ENCODE results near the gene FUT3. TPM values are rescaled to one million over a fixed set of nuclear protein-coding genes. Genes with fewer than 3 reads are reported as not detected.

Gene FUT3
- total and polyA plus RNA-seq, 2 of the 4 experiments (the other 2 are of a cell fraction), result not detected

- in situ Hi-C loops (cut with MboI; ENCODE audit: low sequenced_read_pairs), result no loop called here
- H3K27me3 ChIP-seq (ENCODE audit: control insufficient read depth, insufficient read depth, low read length), result peaks cover 3% of the 10 kb centered on the region; the same call in 1 of the 2 replicates
- ChIA-PET CTCF (no interaction called here), POLR2A (ENCODE audit: unreplicated experiment) (no interaction called here)
- dilution Hi-C loops (cut with HindIII; ENCODE audit: low sequenced_read_pairs, unreplicated experiment), result no loop called here
- no peak overlapping the region for H3K4ac ChIP-seq (ENCODE audit: low read depth, low read length)
- H2BK20ac ChIP-seq (ENCODE audit: low read depth, low read length), result no peak overlapping the region
- H2AFZ ChIP-seq (replicated peaks; ENCODE audit: low read length, poor library complexity), result no peak overlapping the region
- intact Hi-C loops (cut with micrococcal nuclease), result no loop called here
- H2BK15ac ChIP-seq (ENCODE audit: low read depth, low read length), result no peak overlapping the region
- 78% methylated on average over 10 of the region's 22 CpGs; no CpG with 5 or more reads in 1 of the 2 experiments for WGBS, 2 experiments (ENCODE audit: extremely low coverage in 2 of 2, insufficient read length in 1 of 2)
- peaks cover 9% of the 10 kb centered on the region for H3K4me1 ChIP-seq (ENCODE audit: control insufficient read depth, insufficient read depth, low read length)
- no peak overlapping the region for H4K91ac ChIP-seq (ENCODE audit: insufficient read depth, low read depth, low read length)
- no peaks in the 10 kb centered on the region for H3K36me3 ChIP-seq (ENCODE audit: control insufficient read depth, insufficient read depth, low read length)
- no peaks in the 10 kb centered on the region for H4K20me1 ChIP-seq (ENCODE audit: insufficient read depth, low read length)
- no peak for TF ChIP-seq RCOR1 (IDR thresholded peaks at IDR 0.05; ENCODE audit: insufficient replicate concordance, low read length)
- TF ChIP-seq BHLHE40 (IDR thresholded peaks at IDR 0.05; ENCODE audit: low read depth, low read length), result no peak
- TF ChIP-seq MXI1 (IDR thresholded peaks at IDR 0.05; ENCODE audit: borderline replicate concordance, low read depth, low read length), result no peak
- no peak for TF ChIP-seq ELK1 (IDR thresholded peaks at IDR 0.05; ENCODE audit: borderline replicate concordance, low read depth, low read length)
- no peak for TF ChIP-seq NFE2L2 (IDR thresholded peaks at IDR 0.05; ENCODE audit: low read depth, low read length)
- no peak for TF ChIP-seq SMC3 (IDR thresholded peaks at IDR 0.05; ENCODE audit: low read depth, low read length)
- no peak for TF ChIP-seq MAFK (IDR thresholded peaks at IDR 0.05; ENCODE audit: low read depth, low read length)
- no peak for TF ChIP-seq RAD21 (IDR thresholded peaks at IDR 0.05; ENCODE audit: low read length)
- no peak for TF ChIP-seq RFX5 (IDR thresholded peaks at IDR 0.05; ENCODE audit: low read depth, low read length)
- no peak for TF ChIP-seq CHD1 (IDR thresholded peaks at IDR 0.05; ENCODE audit: low read depth, low read length)
- no peak for TF ChIP-seq POLR2A (IDR thresholded peaks at IDR 0.05; ENCODE audit: low read depth, low read length)
- no peak for TF ChIP-seq MAZ (IDR thresholded peaks at IDR 0.05; ENCODE audit: borderline replicate concordance, low read depth, low read length)
- TF ChIP-seq USF2 (IDR thresholded peaks at IDR 0.05; ENCODE audit: low read depth, low read length), result no peak
- TF ChIP-seq CTCF (conservative IDR thresholded peaks at IDR 0.05; ENCODE audit: low read depth, low read length), result no peak
- TF ChIP-seq CEBPB (IDR thresholded peaks at IDR 0.05; ENCODE audit: low read depth, low read length), result no peak
- no peak for TF ChIP-seq FOS (IDR thresholded peaks at IDR 0.05; ENCODE audit: low read depth, low read length)
- H3K9ac ChIP-seq (ENCODE audit: low read depth, low read length), result no peak overlapping the region
- H2BK120ac ChIP-seq (ENCODE audit: low read depth, low read length), result no peak overlapping the region
- no peak overlapping the region for H3K27ac ChIP-seq (ENCODE audit: insufficient read depth, low read length)
- peaks cover 0 to 6% of the 10 kb centered on the region in 2 experiments; a peak in 2 of 4 replicates for H3K79me1 ChIP-seq (ENCODE audit: low read depth in 1 of 2, low read length in 2 of 2)
- no peak for DNase-seq
- no peak overlapping the region for H3K4me3 ChIP-seq (ENCODE audit: insufficient read depth, low read depth, low read length)
- no peak overlapping the region for H3K23ac ChIP-seq (ENCODE audit: low read depth, low read length)
- H3K9me1 ChIP-seq (ENCODE audit: insufficient read depth, low read length), result peaks cover 4% of the 10 kb centered on the region; the same call in 1 of the 2 replicates
- no TSS peak for BruUV-seq (replicated peaks)
- H3K18ac ChIP-seq (ENCODE audit: low read depth, low read length), result no peak overlapping the region
- H2BK5ac ChIP-seq (ENCODE audit: low read depth, low read length, poor library complexity, severe bottlenecking), result no peak overlapping the region
- no peak overlapping the region for H4K8ac ChIP-seq (ENCODE audit: low read depth in 2 of 2, low read length in 2 of 2)
- H4K5ac ChIP-seq (ENCODE audit: low read depth, low read length), result no peak overlapping the region
- H2AK9ac ChIP-seq (replicated peaks; ENCODE audit: low read depth, low read length, poor library complexity), result no peak overlapping the region
- ATAC-seq (ENCODE audit: low read depth), result no peak
- H3K14ac ChIP-seq (replicated peaks; ENCODE audit: low read depth, low read length), result no peak overlapping the region
- no peak overlapping the region for H3K4me2 ChIP-seq (ENCODE audit: low read depth, low read length)
- no peak overlapping the region for H2AK5ac ChIP-seq (ENCODE audit: low read depth, low read length)
- H3K56ac ChIP-seq (ENCODE audit: extremely low read depth, insufficient read depth, low read length), result no peak overlapping the region
- H3K9me3 ChIP-seq (ENCODE audit: control insufficient read depth, insufficient read depth, low read length), result no peaks in the 10 kb centered on the region
Measured at GRCh38 chr19:5832061-5832460, 19.2 kb downstream of the FUT3 start.
